ENCODE data around the gene NRAP. TPM values are rescaled to one million over a fixed set of nuclear protein-coding genes. Genes with fewer than 3 reads are reported as not detected.

Gene NRAP
- total and polyA plus RNA-seq, 2 of the 8 experiments (the other 6 are each of a cell fraction or from before 2014, with no cell fraction given), result not detected

DNA sequence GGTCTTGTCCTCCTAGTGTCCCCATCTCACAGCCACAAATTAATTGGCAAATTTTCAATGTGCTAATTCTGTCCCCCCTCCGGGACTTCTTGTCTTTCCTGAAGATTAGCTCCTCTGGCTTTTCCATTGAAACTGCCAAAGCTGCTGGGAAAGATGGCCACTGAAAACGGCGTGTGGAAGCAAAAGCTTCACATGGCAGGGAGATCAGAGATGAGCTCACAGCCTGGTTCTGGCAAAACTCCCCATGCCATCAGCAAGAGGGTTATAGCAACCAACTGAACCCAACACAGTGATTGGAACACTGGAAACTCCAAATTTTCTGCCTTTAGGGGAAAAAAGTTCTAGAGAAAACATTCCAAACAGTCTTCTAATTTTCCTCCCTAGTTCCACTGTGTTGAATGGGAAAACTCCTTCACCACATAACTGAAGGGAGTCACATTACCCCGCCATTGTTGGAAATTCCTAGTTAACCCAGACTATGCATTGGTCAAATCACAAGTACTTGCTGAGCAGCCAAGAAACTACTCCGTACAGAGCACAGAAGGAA lies 37.0 kb downstream of the NRAP start:
- ChIA-PET POLR2A (ENCODE audit: partially characterized antibody) (no interaction called here), CTCF (ENCODE audit: partially characterized antibody) (interaction anchor here (0.7 to 5.7 kb wide), 2 partner anchors 10 to 97 kb away, joined by 3 to 47 read pairs; no protein-coding TSS in a partner anchor)
- no peak overlapping the region for H2BK5ac ChIP-seq (ENCODE audit: low read depth, low read length)
- H3K9me3 ChIP-seq (ENCODE audit: insufficient read depth in 2 of 2, low read depth in 1 of 2, low read length in 1 of 2), result no peaks in the 10 kb centered on the region
- H3K79me1 ChIP-seq (ENCODE audit: low read depth, low read length), result no peaks in the 10 kb centered on the region
- no peak overlapping the region for H2BK20ac ChIP-seq (ENCODE audit: low read length)
- no peak overlapping the region for H2BK12ac ChIP-seq (ENCODE audit: low read depth, low read length)
- no peak overlapping the region for H3K23ac ChIP-seq (ENCODE audit: insufficient read length)
- H2BK120ac ChIP-seq (replicated peaks; ENCODE audit: low read depth, low read length), result no peak overlapping the region
- H4K5ac ChIP-seq (ENCODE audit: insufficient read length, low read depth, low read length), result no peak overlapping the region
- H3K23me2 ChIP-seq (ENCODE audit: low read depth, low read length), result no peaks in the 10 kb centered on the region
- H2BK15ac ChIP-seq (ENCODE audit: low read length), result no peak overlapping the region
- peaks cover 0 to 5% (median 0%) of the 10 kb centered on the region in 4 experiments; a peak in 2 of 7 replicates for H3K4me1 ChIP-seq (replicated peaks in 1 of 4; ENCODE audit: control insufficient read depth in 3 of 4, insufficient read depth in 4 of 4, low read length in 3 of 4)
- H3K18ac ChIP-seq (ENCODE audit: extremely low read depth, low read length), result no peak overlapping the region
- DNase-seq (ENCODE audit: low read depth in 1 of 2, low spot score in 2 of 2) (no peak), FAIRE-seq (no peak)
- H4K20me1 ChIP-seq (replicated peaks in 1 of 2; ENCODE audit: control insufficient read depth in 1 of 2, insufficient read depth in 2 of 2, low read length in 2 of 2), result no peaks in the 10 kb centered on the region
- no peak overlapping the region for H3K14ac ChIP-seq (ENCODE audit: insufficient read length)
- no peak overlapping the region for H4K91ac ChIP-seq (replicated peaks; ENCODE audit: insufficient read length, low read length)
- no peak overlapping the region for H3K4me3 ChIP-seq (ENCODE audit: extremely low read depth in 1 of 4, insufficient read depth in 2 of 4, low read depth in 3 of 4, low read length in 4 of 4)
- no peak overlapping the region for H4K8ac ChIP-seq (ENCODE audit: extremely low read depth, insufficient read depth, low read length)
- H3K4me2 ChIP-seq (ENCODE audit: insufficient read depth in 1 of 2, low read depth in 2 of 2, low read length in 2 of 2), result no peak overlapping the region
- H3K27ac ChIP-seq (ENCODE audit: low read depth, low read length), result no peak overlapping the region
- no peak overlapping the region for H3K56ac ChIP-seq (replicated peaks; ENCODE audit: insufficient read length, low read depth, low read length)
- H2AFZ ChIP-seq (ENCODE audit: low read length), result peak overlapping the region; percentile 85; the same call in 1 of the 2 replicates
- TF ChIP-seq HDAC6 (IDR thresholded peaks at IDR 0.05; ENCODE audit: low read depth, low read length) (no peak), SIN3A (conservative IDR thresholded peaks at IDR 0.05 in 1 of 2, IDR thresholded peaks at IDR 0.05 in 1 of 2; ENCODE audit: low read depth in 1 of 2, low read length in 2 of 2) (no peak), RNF2 (IDR thresholded peaks at IDR 0.05; ENCODE audit: borderline replicate concordance, low read depth, low read length, missing control alignments, poor library complexity, severe bottlenecking) (no peak), SRF (IDR thresholded peaks at IDR 0.05; ENCODE audit: low read depth, low read length) (no peak), CTBP2 (IDR thresholded peaks at IDR 0.05; ENCODE audit: borderline replicate concordance, insufficient read depth, insufficient read length, low read length) (no peak)
- TF ChIP-seq, protein P1, sequence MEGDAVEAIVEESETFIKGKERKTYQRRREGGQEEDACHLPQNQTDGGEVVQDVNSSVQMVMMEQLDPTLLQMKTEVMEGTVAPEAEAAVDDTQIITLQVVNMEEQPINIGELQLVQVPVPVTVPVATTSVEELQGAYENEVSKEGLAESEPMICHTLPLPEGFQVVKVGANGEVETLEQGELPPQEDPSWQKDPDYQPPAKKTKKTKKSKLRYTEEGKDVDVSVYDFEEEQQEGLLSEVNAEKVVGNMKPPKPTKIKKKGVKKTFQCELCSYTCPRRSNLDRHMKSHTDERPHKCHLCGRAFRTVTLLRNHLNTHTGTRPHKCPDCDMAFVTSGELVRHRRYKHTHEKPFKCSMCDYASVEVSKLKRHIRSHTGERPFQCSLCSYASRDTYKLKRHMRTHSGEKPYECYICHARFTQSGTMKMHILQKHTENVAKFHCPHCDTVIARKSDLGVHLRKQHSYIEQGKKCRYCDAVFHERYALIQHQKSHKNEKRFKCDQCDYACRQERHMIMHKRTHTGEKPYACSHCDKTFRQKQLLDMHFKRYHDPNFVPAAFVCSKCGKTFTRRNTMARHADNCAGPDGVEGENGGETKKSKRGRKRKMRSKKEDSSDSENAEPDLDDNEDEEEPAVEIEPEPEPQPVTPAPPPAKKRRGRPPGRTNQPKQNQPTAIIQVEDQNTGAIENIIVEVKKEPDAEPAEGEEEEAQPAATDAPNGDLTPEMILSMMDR (IDR thresholded peaks at IDR 0.05; ENCODE audit: control extremely low read depth in 1 of 3, insufficient read depth in 1 of 3, low read depth in 1 of 3, low read length in 3 of 3), result no peak
- no peaks in the 10 kb centered on the region; a peak in 2 of 7 replicates for H3K27me3 ChIP-seq (replicated peaks in 1 of 4; ENCODE audit: control insufficient read depth in 3 of 4, extremely low read depth in 1 of 4, insufficient read depth in 3 of 4, low read length in 3 of 4)
- no peaks in the 10 kb centered on the region for H3K36me3 ChIP-seq (ENCODE audit: control insufficient read depth in 2 of 4, insufficient read depth in 4 of 4, low read length in 3 of 4)
- 84% methylated on average over 5 of the region's 5 CpGs; no CpG with 5 or more reads in 1 of the 2 experiments for WGBS, 2 experiments (ENCODE audit: extremely low coverage in 1 of 2, insufficient coverage in 1 of 2, insufficient read length in 1 of 2, insufficient replicate concordance in 2 of 2, low coverage in 1 of 2, low lambda C conversion rate in 2 of 2, missing lambda C conversion rate in 1 of 2)
- no peaks in the 10 kb centered on the region for H3K79me2 ChIP-seq (ENCODE audit: control insufficient read depth in 1 of 2, insufficient read depth in 2 of 2, low read length in 2 of 2)
- no peak overlapping the region for H3K4ac ChIP-seq (replicated peaks; ENCODE audit: insufficient read length, low read depth, low read length)
- H2AK5ac ChIP-seq (ENCODE audit: low read depth, low read length), result no peak overlapping the region
- no peak overlapping the region for H3K9ac ChIP-seq (replicated peaks in 1 of 4; ENCODE audit: extremely low read depth in 1 of 4, low read depth in 3 of 4, low read length in 3 of 4)
